ENCODE data around the gene MANF. TPM values are rescaled to one million over a fixed set of nuclear protein-coding genes. Genes with fewer than 3 reads are reported as not detected.

Gene MANF
- total RNA-seq, 1 donor from 2014 or later = 125 TPM

DNA sequence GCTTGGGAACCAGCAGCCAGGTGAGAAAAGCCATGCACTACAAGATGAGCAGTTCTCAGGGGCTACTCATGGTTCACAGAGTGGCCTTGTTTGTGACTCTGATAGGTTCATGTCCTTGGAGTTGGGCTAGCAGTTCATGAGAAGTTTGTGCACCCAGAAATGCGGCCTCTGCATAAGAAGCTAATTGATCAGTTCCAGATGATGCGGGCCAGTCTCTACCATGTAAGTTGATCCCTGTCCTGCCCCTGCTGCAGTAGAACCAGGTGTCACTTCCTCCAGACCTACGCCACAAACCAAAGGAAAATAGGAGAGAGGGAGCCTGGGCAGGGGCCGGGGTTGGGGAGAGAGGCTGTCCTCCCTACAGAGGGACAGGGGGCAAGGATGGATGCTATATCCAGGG, 27.2 kb upstream of the MANF start:
- H3K9me3 Mint-ChIP-seq (ENCODE audit: unreplicated experiment) = no peaks in the 10 kb centered on the region
- H3K79me2 ChIP-seq (ENCODE audit: insufficient read depth, low read length) = no peaks in the 10 kb centered on the region
- H3K27me3 Mint-ChIP-seq (ENCODE audit: low read depth, unreplicated experiment) = peaks cover 10% of the 10 kb centered on the region
- H3K36me3 Mint-ChIP-seq (ENCODE audit: low read depth, unreplicated experiment) = peaks cover 10% of the 10 kb centered on the region
- no peak overlapping the region for H3K4me3 Mint-ChIP-seq (ENCODE audit: unreplicated experiment)
- H3K27me3 ChIP-seq (ENCODE audit: insufficient read depth, low read length) = no peaks in the 10 kb centered on the region
- H3K27ac ChIP-seq (ENCODE audit: low read depth, low read length) = no peak overlapping the region
- no peaks in the 10 kb centered on the region for H3K4me1 ChIP-seq (ENCODE audit: insufficient read depth, low read length)
- no peak overlapping the region for H3K9ac ChIP-seq (ENCODE audit: low read length)
- no peak overlapping the region for H3K4me2 ChIP-seq (ENCODE audit: low read length)
- H3K36me3 ChIP-seq (ENCODE audit: insufficient read depth, low read length) = no peaks in the 10 kb centered on the region
- H3K4me3 ChIP-seq (ENCODE audit: insufficient read depth, low read depth, low read length) = no peak overlapping the region
- H4K20me1 ChIP-seq (ENCODE audit: insufficient read depth, low read length) = no peaks in the 10 kb centered on the region
- TF ChIP-seq EZH2 (IDR thresholded peaks at IDR 0.05; ENCODE audit: insufficient read depth, low read length) = no peak
- no peak for TF ChIP-seq CTCF (IDR thresholded peaks at IDR 0.05; ENCODE audit: insufficient read depth, low read depth, low read length)
- no peaks in the 10 kb centered on the region for H3K9me3 ChIP-seq (ENCODE audit: insufficient read depth, low read depth, low read length)
- DNase-seq (ENCODE audit: low read depth) = no peak
- H3K4me1 Mint-ChIP-seq (ENCODE audit: low read depth, unreplicated experiment) = no peaks in the 10 kb centered on the region
- no peak overlapping the region for H3K27ac Mint-ChIP-seq (ENCODE audit: unreplicated experiment)
- FAIRE-seq = no peak
- H2AFZ ChIP-seq (ENCODE audit: low read depth, low read length) = no peak overlapping the region

GRCh38 chr3:51358981-51359380, 26.1 kb upstream of the MANF start:
- Mint-ChIP-seq H3K4me1 (ENCODE audit: low read depth, unreplicated experiment) (no peaks in the 10 kb centered on the region), H3K27ac (ENCODE audit: unreplicated experiment) (no peak overlapping the region), H3K4me3 (ENCODE audit: unreplicated experiment) (no peak overlapping the region), H3K9me3 (ENCODE audit: unreplicated experiment) (peaks cover 4% of the 10 kb centered on the region), H3K27me3 (ENCODE audit: low read depth, unreplicated experiment) (peaks cover 10% of the 10 kb centered on the region), H3K36me3 (ENCODE audit: low read depth, unreplicated experiment) (peaks cover 10% of the 10 kb centered on the region)
- H3K36me3 ChIP-seq (ENCODE audit: insufficient read depth, low read length) = no peaks in the 10 kb centered on the region
- no peaks in the 10 kb centered on the region for H3K9me3 ChIP-seq (ENCODE audit: insufficient read depth, low read depth, low read length)
- no peak overlapping the region for H2AFZ ChIP-seq (ENCODE audit: low read depth, low read length)
- no peaks in the 10 kb centered on the region for H4K20me1 ChIP-seq (ENCODE audit: insufficient read depth, low read length)
- no peaks in the 10 kb centered on the region for H3K4me1 ChIP-seq (ENCODE audit: insufficient read depth, low read length)
- FAIRE-seq (no peak), DNase-seq (ENCODE audit: low read depth) (no peak)
- no peak overlapping the region for H3K4me3 ChIP-seq (ENCODE audit: insufficient read depth, low read depth, low read length)
- H3K79me2 ChIP-seq (ENCODE audit: insufficient read depth, low read length) = no peaks in the 10 kb centered on the region
- no peak overlapping the region for H3K27ac ChIP-seq (ENCODE audit: low read depth, low read length)
- no peak overlapping the region for H3K4me2 ChIP-seq (ENCODE audit: low read length)
- TF ChIP-seq CTCF (IDR thresholded peaks at IDR 0.05; ENCODE audit: insufficient read depth, low read depth, low read length) (no peak), EZH2 (IDR thresholded peaks at IDR 0.05; ENCODE audit: insufficient read depth, low read length) (no peak)
- no peaks in the 10 kb centered on the region for H3K27me3 ChIP-seq (ENCODE audit: insufficient read depth, low read length)
- H3K9ac ChIP-seq (ENCODE audit: low read length) = no peak overlapping the region

- no peaks in the 10 kb centered on the region for H4K20me1 ChIP-seq (ENCODE audit: insufficient read depth, low read length)
- Mint-ChIP-seq H3K4me1 (ENCODE audit: low read depth, unreplicated experiment) (no peaks in the 10 kb centered on the region), H3K36me3 (ENCODE audit: low read depth, unreplicated experiment) (peaks cover 10% of the 10 kb centered on the region), H3K27ac (ENCODE audit: unreplicated experiment) (no peak overlapping the region), H3K27me3 (ENCODE audit: low read depth, unreplicated experiment) (peaks cover 6% of the 10 kb centered on the region), H3K4me3 (ENCODE audit: unreplicated experiment) (no peak overlapping the region), H3K9me3 (ENCODE audit: unreplicated experiment) (peaks cover 8% of the 10 kb centered on the region)
- FAIRE-seq (no peak), DNase-seq (ENCODE audit: low read depth) (no peak)
- no peaks in the 10 kb centered on the region for H3K79me2 ChIP-seq (ENCODE audit: insufficient read depth, low read length)
- no peaks in the 10 kb centered on the region for H3K27me3 ChIP-seq (ENCODE audit: insufficient read depth, low read length)
- no peak overlapping the region for H3K4me3 ChIP-seq (ENCODE audit: insufficient read depth, low read depth, low read length)
- no peak overlapping the region for H3K9ac ChIP-seq (ENCODE audit: low read length)
- H3K4me2 ChIP-seq (ENCODE audit: low read length) = no peak overlapping the region
- H2AFZ ChIP-seq (ENCODE audit: low read depth, low read length) = no peak overlapping the region
- H3K27ac ChIP-seq (ENCODE audit: low read depth, low read length) = no peak overlapping the region
- H3K36me3 ChIP-seq (ENCODE audit: insufficient read depth, low read length) = no peaks in the 10 kb centered on the region
- no peaks in the 10 kb centered on the region for H3K4me1 ChIP-seq (ENCODE audit: insufficient read depth, low read length)
- no peaks in the 10 kb centered on the region for H3K9me3 ChIP-seq (ENCODE audit: insufficient read depth, low read depth, low read length)
- no peak for TF ChIP-seq EZH2 (IDR thresholded peaks at IDR 0.05; ENCODE audit: insufficient read depth, low read length)
- no peak for TF ChIP-seq CTCF (IDR thresholded peaks at IDR 0.05; ENCODE audit: insufficient read depth, low read depth, low read length)
These were observed 24.3 kb upstream of the MANF start for GRCh38 chr3:51360806-51361205.

Data from astrocyte (in vitro differentiated cells and primary cell).